Rectal smooth muscle tissue (tissue), 1 donor: ENCODE results near the gene TRAPPC3.
"Not testable (repeated sequence)": the region's sequence is repeated elsewhere in the genome, so short reads cannot be mapped to it uniquely, and the experiment has no call there.

Experiments
- H3K27ac ChIP-seq: one replicate; pipeline ENCODE4 v1.7.0; 2013; ENCODE audit warnings: low read depth, low read length, inconsistent platforms
- H3K27me3 ChIP-seq: one replicate; pipeline ENCODE4 v1.7.0; 2013; ENCODE audit warnings: low read length; ENCODE audit not compliant: control insufficient read depth, insufficient read depth
- H3K36me3 ChIP-seq: one replicate; pipeline ENCODE4 v1.7.0; 2013; ENCODE audit warnings: low read length; ENCODE audit not compliant: control insufficient read depth, insufficient read depth
- H3K4me1 ChIP-seq: one replicate; pipeline ENCODE4 v1.7.0; 2013; ENCODE audit warnings: low read length; ENCODE audit not compliant: control insufficient read depth, insufficient read depth
- H3K4me3 ChIP-seq: one replicate; pipeline ENCODE4 v1.7.0; 2013; ENCODE audit warnings: low read length
- H3K9ac ChIP-seq: one replicate; pipeline ENCODE4 v1.7.0; 2013; ENCODE audit warnings: low read length

The TRAPPC3 gene

DNA sequence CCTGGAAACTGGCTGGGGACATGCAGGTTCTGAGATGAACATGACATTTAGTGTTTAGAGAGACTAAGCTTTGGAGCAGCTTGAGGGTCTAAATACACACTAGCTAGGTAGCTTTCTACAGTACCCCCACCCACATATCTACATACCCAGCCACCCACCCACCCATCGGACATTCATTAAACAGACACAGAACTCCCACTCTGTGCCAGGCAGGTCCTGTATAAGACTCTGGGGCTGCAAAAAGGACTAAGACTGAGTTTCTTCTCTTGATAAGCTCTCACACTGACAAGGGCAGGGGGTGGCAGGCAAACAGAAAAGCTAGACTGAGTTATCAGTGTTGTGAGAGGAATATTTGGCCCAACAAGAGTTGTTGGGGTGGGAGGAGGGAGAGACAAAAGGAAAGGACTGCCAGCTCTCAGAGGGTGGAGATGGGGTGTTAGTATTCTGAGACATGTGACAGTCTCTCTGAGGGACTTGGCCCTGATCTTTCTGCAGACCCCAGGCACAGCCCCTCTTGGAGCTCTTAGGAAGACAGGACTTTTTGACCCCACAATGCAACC is 13.5 kb upstream of the TRAPPC3 start:
- peaks cover 57% of the 10 kb centered on the region for H3K4me1 ChIP-seq
- no peaks in the 10 kb centered on the region for H3K27me3 ChIP-seq
- no peak overlapping the region for H3K4me3 ChIP-seq
- H3K36me3 ChIP-seq = peaks cover 3% of the 10 kb centered on the region
- H3K27ac ChIP-seq = peak overlapping the region; percentile 82
- no peak overlapping the region for H3K9ac ChIP-seq

DNA sequence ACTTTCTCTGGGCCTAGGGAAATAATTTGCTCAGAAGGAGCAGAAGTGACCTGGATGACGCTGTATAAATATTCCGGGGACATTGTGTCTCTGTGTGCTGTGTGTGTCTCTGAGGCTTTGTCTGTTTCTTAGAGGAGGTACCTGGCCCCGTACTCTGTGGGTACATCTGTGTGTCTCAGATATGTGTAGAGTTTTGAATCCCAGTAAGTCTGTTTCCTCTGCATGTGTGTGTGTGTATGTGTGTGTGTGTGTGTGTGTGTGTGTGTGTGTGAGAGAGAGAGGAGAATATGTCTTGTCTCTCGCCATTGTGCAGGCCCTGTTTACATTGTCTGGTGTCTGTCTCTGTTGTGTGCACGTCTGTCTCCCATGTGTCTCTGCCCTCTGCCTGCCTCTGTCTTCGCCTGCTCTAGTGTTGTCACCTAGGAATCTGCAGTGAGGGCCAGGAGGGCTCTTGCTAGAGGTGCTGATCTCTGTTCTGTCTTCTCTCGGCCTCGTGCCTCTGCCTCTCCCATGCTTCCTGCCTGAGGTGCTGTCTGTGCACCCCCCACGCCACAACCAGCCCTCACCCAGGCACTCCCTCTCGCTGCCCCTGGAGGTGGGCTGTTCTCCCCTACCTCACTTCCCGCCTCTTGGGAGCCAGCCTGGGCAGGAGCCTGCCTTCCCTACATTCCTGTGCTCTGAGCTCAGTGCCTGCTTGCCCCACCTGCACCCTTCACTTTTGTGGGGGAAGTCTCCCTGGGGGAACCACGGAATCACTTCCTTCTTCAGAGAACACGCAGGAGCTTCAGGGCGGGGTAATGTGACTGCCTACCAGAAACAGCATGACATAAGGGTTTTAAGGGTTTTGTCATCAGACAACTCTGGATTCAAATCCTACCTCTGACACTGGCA is 12.6 kb upstream of the TRAPPC3 start:
- Histone ChIP-seq H3K27me3 (no peaks in the 10 kb centered on the region), H3K9ac (no peak overlapping the region), H3K27ac (peak overlapping the region; percentile 82), H3K4me3 (peak overlapping the region; percentile 57), H3K36me3 (no peaks in the 10 kb centered on the region), H3K4me1 (peaks cover 48% of the 10 kb centered on the region)

DNA sequence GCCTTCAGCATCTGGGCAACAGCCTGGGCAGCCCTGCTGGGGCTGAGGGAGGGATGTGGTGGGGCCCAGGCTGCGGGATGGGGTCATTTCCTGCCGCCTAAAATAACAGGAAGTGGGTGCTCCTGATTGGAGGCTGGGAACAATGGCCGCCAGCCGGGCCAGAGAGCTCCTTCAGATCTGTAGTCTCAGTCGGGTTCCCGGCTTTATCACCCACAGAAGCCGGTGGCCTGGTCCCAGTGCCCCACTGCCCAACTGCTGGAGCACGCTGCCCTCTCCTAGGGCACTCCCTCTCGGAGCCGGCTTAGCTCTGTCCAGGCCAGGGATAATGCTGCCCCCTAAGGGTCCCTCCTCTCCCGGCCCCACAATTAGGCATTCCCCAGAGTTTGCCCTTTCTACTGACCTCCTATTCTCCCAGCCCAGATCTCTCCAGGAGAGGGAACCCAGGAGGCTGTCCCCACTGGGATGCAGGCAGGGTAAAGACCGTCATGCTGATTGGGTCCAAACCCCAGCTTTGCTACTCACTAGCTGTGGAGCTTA is 11.7 kb upstream of the TRAPPC3 start:
- peak overlapping the region; percentile 57 for H3K4me3 ChIP-seq
- peaks cover 42% of the 10 kb centered on the region for H3K4me1 ChIP-seq
- H3K27me3 ChIP-seq = no peaks in the 10 kb centered on the region
- no peaks in the 10 kb centered on the region for H3K36me3 ChIP-seq
- H3K9ac ChIP-seq = peak overlapping the region; percentile 38
- peak overlapping the region; percentile 82 for H3K27ac ChIP-seq

DNA sequence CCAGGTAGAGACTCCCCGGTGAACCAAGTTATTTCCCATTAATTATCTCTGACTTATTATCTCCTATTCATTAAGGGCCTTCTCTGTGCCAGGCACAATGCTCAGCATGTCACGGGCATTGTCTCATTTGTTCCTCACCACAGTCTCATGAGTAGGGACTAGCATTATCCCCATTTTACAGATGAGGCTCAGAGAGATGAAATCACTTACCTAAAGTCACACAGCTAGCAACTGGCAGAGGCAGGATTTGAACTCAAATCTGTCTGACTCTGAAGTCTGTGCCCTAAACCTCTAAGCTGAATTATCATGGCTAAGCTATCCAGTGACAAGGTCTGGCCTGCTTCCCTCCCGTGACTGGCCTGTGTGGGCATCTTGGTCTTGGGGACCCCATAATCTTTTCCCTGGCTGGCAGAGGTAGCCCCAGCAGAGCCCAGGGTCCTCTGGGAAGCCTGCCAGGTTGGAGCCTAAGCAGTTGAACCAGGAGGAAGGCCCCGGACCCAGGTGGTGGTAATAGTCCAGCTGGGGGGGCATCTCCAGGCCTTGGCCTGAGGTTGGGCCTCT is 11.2 kb upstream of the TRAPPC3 start:
- no peaks in the 10 kb centered on the region for H3K36me3 ChIP-seq
- H3K4me1 ChIP-seq = peaks cover 39% of the 10 kb centered on the region
- H3K9ac ChIP-seq = no peak overlapping the region
- H3K27me3 ChIP-seq = no peaks in the 10 kb centered on the region
- H3K4me3 ChIP-seq = peak overlapping the region; percentile 57
- peak overlapping the region; percentile 82 for H3K27ac ChIP-seq

DNA sequence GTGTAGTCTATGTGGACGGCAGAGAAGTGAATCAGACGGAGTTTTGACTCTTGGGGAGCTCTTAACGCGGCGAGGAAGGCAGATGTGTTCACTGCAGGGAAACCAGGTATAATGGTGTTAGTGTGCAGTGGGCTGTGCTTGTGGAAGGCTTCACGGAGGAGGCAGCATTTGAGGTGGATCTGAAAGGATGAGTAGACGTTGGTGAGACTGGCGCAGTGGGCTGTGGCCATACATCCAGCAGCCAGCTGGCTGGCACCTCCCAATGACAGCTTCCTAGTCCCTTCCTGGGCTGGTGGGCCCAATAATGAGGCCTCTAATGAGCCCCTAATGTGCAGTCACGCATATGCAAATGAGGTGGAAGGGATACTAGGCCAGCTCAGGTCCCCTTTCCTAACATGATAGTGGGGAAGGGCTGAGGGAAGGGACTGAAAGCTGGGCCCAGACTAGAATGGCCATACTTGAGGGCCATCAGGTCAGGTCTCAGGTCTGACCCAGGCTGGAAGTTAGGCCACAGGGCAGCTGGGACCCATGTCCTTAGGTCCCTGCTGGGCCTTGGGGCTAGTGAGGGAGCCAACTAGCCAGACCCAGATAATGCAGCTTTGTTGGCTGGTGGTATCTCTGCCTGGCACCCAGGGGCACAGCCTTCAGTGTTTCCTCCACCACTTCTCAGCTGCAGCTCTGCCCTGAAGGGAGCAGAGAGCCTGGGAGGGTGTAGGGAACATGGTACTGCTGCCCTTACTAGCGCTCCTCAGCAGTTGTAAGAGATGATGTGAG is 10.5 kb upstream of the TRAPPC3 start:
- Histone ChIP-seq H3K27ac (peak overlapping the region; percentile 82), H3K4me1 (peaks cover 43% of the 10 kb centered on the region), H3K4me3 (peak overlapping the region; percentile 57), H3K9ac (no peak overlapping the region), H3K36me3 (no peaks in the 10 kb centered on the region), H3K27me3 (no peaks in the 10 kb centered on the region)

DNA sequence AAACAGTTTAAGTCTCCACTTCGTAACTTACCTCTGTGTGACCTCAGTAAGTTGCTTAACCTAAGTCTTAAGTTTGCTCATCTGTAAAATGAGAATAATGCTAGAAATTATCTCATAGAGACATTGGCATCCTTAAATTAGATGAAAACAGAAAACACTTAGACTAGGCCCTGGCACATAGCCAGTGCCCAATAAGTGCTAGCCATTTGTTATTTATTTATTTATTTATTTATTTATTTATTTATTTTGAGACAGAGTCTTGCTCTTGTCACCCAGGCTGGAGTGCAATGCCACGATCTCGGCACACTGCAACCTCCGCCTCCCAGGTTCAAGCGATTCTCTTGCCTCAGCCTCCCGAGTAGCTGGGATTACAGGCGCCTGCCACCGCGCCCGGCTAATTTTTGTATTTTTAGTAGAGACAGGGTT is 9.6 kb upstream of the TRAPPC3 start:
- H3K27me3 ChIP-seq, H3K9ac ChIP-seq, H3K36me3 ChIP-seq: not testable (repeated sequence)
- H3K27ac ChIP-seq = peak overlapping the region; percentile 97
- peak overlapping the region; percentile 88 for H3K4me3 ChIP-seq
- H3K4me1 ChIP-seq = peaks cover 46% of the 10 kb centered on the region

DNA sequence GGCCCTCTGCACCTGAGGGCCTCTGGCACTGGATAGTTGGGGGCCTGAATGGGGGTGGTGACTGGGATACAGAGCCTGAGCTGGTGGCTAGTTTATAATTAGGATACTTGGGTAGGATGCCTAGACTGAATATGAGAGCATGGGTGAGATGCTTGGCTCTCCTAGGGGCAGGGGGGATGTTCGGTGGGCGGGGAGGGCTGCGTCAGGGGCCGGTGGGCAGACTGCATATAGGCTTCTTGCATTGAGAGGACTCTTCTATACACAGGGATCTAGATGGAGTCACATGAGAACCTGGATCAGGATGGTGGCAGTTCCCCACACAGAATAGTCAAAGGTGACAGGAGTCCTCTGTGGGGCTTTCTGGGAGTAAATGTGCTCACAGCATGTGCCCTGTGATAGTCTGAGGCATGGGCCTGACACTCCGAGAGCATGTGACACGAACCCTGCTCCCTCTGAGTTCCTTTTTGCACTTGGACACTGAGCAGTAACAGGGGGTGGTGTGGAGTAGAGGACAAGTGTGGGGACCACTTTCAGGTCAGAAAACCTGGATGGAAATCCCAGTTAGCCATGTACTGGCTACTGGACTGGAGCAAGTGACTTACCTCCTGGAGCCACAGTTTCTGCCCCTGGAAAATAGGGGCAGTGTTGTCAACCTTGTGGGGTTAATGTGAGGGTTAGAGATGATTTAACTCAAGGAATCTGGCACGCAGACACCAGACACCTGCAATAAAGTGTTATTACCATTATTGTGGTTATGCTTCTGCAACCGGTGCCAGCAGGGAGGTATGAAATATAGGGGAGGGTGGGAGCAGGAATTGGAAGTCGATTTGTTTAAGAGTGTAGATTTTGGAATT is 8.9 kb upstream of the TRAPPC3 start:
- H3K36me3 ChIP-seq = no peaks in the 10 kb centered on the region
- H3K27me3 ChIP-seq = no peaks in the 10 kb centered on the region
- H3K9ac ChIP-seq = peak overlapping the region; percentile 18
- peak overlapping the region; percentile 88 for H3K4me3 ChIP-seq
- peaks cover 46% of the 10 kb centered on the region for H3K4me1 ChIP-seq
- peak overlapping the region; percentile 97 for H3K27ac ChIP-seq

DNA sequence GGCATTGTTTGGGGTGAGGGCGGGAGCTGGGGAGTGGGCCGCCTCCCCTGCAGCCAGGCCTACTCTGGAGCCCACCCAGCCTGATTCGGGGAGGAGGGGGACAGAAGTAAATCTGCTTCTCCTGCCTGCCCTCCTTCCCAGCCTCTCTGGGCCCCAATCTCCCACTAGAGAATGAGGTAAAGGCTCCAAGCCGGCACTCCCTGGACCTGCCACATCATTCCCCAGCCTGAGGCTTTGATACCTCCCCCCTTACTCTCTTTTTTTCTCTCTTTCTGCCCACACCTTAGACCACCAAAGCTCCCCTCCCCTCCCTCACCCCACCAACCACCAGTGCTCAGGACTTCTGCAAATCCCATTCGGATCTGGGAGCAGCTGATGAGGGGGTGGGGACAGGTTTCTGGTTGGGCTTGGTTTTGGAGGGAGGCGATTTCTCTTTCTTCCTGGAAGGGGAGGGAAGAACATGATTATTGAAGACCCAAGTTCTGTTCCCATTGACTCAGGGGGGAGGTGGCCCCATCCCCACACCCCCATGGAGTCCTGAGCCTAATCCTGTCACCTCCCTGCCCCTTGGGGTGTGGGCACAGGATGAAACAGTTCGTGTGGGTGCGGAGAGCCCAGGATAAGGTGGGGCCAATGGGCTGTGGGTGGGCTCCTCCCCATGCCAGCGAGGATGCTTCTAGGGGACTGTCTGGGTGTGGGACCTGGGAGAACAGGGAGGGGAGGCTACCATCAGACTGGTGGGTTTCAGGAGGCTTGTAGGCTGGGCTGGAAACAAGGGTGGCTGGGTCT is 8.0 kb upstream of the TRAPPC3 start:
- no peaks in the 10 kb centered on the region for H3K36me3 ChIP-seq
- H3K27me3 ChIP-seq = no peaks in the 10 kb centered on the region
- peak overlapping the region; percentile 97 for H3K27ac ChIP-seq
- H3K4me3 ChIP-seq = peak overlapping the region; percentile 88
- H3K4me1 ChIP-seq = peaks cover 46% of the 10 kb centered on the region
- peak overlapping the region; percentile 43 for H3K9ac ChIP-seq

DNA sequence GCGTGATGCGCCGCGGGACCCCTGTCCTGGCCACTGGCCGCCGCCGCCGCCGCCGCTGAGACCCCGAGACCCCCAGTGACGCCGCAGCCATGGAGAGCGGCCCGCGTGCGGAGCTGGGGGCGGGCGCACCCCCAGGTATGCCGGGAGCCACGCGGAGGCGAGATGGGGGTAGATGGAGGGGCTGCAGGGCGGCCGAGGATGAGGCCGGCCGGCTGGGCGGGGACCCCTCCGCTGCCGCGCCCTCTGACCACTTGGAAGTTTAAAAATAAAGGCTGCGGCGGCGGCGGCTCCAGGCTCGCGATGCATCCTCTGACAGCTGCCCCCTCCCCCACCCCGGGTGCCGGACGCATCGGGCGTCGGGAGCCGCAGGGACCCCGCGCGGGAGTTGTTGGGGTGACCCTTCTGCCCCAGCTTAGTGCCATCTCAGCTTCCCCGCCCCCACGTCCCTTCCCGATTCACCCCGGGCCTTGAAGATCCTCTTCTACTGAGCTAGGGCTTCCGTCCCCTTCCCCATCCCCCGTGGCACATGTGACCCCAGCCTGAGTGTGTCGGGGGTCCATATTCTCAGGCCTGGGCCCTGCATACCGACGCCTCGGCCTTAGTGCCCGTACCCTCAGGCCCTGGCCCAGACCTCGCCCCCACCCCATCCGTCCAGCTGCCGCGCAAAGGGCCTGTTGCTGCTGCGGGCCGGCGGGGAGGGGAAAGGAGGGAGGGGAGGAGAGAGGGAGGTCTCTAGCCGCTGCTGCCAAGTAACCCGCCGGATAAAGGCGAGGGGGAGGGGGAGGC is 7.2 kb upstream of the TRAPPC3 start:
- H3K4me3 ChIP-seq = peak overlapping the region; percentile 88
- peaks cover 44% of the 10 kb centered on the region for H3K4me1 ChIP-seq

DNA sequence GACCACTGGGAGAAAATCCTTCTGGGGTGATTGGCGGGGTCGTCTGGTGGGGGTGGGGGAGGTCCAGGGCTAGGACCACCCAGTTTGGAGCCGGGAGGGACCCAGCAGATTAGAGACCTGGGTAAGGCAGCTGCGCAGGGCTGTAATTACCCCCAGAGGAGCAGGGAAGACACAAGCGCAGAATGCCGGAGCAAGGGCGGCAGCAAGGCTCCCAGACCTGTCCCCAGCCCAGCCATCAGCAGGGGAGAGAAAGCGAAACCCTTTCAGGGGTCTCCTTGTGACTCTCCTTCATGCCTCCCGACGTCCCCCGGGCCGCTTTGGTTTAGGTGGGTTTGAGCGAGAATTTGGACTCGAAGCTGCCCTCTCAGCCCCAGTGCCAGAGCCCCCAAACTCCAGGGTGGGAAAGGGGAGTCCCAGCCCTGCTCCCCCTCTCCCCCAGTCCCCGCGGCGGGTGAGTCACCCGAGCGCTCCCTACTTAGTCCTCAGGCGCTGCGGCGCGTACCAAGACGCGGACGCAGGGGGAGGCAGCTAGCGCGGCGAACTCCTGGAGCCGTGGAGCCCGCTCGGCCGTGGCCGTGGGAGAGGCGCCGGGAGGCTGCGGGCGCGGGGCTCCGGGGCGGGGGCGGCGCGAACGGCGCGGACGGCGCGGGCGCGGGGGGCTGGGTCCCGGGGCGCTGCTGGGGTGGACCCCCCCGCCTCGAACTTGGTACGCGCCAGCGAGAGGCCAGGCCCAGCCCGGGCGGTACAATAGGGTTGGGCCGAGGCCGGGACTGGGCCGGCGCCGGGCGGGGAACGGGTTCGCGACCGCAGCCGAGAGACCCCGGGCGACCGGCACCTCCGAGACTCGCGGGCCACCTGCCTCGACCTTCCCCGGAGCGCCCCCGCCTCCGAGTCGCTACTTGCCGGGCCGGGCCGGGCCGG is 6.4 kb upstream of the TRAPPC3 start, which contains the start of gene MAP7D1:
MAP7D1 (plus strand) TSS at position 753 of the 921 bp plus-strand sequence. CDS start 258 bp downstream, outside the sequence.
- Histone ChIP-seq H3K36me3 (no peaks in the 10 kb centered on the region), H3K4me1 (peaks cover 44% of the 10 kb centered on the region), H3K27ac (peak within 1 kb of the TSS; percentile 97), H3K4me3 (peak within 1 kb of the TSS; percentile 88), H3K27me3 (no peaks in the 10 kb centered on the region), H3K9ac (peak within 1 kb of the TSS; percentile 90)

More for the DNA sequence above, 7.2 kb upstream of the TRAPPC3 start:
- peak overlapping the region; percentile 90 for H3K9ac ChIP-seq
- H3K27me3 ChIP-seq = no peaks in the 10 kb centered on the region
- H3K27ac ChIP-seq = peak overlapping the region; percentile 97
- no peaks in the 10 kb centered on the region for H3K36me3 ChIP-seq
